DMS 273 (cell line): Measurements from ENCODE around the gene VIPR2.

ENCODE experiments used
- DNase-seq: peaks from one replicate; lab custom pipeline; 2025; ENCODE audit not compliant: unreplicated experiment; lab: John Stamatoyannopoulos, UW

VIPR2 gene

DNA sequence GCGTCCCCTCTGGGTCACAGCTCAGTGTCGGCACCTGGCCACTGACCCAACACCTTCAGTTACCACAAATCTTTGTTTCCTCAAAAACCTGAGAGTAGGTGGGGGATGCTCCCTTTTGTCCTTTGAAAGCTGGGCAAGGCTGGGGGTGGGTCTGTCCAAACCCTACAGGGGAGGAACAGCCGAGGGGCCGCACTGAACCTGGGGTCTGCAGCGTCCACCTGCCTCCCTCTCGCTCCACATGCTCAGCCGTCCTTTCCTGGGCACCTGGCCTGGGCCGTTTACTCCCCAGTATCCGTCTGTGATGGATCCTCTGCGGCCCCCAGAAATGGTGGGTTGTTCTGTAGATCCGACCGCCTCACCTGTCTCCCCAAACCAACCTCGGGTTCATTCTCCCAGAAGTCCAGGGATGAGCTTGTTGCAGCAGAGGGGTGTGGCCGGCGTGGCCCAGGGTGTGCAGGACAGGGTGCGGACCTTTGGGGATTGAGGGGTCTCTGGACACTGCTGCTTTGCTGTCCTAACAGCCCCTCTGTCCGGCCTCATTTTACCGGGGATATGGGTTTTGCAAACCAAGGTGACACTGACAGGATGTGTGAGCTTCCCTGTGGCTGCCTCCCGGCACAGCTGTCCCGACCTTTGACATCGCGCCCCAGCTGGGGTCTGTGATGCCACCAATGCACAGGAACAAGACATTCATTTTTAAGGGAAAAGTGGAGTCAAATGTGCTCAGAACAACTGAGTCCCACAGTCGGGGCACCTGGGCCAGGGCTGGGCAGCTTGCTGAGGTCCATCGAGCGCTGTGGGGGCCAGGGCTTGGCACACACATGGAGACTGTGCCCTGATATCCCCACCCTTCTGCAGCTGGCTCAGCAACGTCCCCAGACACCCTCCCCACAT, 115.9 kb downstream of the VIPR2 start:
- DNase-seq = no peak

DNA sequence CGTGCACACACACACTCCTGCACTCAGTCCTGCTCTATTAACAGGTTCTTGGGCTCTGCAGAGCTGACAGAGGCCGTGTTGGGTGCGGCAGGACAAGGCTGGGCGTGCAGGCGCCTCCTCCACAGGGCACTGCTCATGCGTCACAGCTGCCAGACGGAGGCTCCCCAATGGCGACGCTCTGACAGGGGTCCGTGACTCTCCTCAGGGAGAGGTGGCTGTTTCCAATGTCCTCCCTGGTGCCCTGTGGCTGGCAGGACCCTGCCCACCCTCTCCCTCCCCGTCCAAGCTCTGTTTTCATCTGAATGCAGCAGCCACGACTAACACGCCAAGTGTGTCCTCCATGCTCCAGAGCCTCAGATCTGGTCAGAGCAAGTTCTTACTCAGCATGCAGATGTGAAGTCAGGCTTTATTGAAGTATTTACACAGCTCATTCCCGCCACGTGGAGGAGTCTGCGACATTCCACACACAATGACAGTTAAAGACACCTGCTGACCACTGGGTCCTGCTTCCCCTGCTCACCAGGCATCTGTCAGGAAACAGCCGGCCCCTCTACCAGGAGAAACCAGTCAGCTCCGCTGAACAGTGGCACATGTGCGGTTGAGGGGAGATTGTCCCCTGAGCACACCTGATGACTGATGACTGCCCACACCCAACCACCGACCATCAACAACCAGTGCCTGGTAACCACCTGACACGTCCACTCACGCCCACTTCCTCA, 116.7 kb downstream of the VIPR2 start:
- DNase-seq = peak; percentile 84

DNA sequence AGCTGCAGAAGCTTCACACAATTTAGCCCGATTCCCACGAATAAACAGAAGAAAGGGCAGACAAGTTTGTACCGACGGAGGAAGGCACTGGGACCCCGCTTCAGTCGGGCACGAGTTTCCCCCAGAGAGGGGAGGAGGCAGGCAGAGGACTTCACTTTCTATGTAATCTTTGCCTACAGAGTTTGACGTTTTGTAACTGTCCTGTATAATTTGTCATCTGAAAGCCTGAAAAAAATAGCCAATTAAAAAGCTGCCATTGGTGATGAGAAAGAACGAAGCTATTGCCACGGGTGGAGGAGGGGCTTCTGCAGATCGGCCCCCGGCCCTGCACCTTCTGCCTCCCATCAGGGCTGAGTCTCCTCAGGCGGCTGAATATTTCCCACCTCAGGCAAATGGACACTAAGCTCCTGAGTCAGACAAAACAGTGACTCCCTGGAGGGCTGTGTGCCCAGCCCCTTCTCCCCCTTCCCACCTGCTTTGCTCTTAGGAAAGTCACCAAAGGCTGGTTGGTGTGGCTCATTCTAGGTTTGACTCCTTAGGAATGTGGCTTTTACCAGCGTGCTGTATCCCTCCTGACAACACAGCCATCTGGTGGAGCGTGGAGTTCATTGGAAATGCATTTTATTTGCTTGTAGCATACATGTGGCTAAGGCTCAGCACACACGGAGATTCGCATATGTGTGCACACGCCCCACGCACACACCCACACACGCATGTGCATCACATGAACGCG, 117.4 kb downstream of the VIPR2 start:
- DNase-seq = peak; percentile 84

DNA sequence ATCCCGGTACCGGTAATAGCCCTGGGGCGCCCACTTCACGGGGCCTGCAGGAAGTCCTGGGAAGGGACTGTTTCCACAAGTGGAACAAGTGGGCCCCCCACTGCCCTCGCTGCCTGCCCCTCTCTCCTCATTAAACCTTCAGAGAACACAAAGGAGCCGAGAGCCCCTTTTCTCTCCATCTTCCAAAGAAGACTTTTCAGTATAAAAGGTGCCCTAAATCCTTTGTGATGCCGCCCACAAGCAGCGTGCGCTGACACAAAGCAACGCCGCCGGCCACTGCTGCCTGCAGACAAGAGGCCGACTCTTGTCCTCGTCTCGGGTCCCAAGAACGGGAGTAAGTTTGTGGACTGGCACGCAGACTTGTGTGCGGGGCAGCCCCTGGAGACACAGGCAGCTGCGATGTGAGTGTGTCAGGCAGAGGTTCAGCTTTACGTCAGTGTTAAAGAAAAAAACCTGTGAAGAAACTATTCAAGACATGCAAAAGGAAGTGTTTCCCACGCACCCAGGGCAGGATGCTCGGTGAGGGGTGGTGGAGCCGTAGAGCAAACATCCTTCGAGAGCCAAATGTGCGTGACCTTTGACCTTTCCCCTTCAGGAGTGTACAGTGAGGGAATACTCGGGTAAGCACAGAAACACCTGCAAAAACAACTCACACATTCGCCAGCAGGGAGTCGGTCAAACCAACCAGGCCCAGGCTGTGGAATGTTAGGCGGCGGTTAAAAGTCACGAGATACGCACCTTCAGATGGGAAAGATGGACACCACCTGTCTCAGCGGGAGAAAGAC, 118.2 kb downstream of the VIPR2 start:
- no peak for DNase-seq

DNA sequence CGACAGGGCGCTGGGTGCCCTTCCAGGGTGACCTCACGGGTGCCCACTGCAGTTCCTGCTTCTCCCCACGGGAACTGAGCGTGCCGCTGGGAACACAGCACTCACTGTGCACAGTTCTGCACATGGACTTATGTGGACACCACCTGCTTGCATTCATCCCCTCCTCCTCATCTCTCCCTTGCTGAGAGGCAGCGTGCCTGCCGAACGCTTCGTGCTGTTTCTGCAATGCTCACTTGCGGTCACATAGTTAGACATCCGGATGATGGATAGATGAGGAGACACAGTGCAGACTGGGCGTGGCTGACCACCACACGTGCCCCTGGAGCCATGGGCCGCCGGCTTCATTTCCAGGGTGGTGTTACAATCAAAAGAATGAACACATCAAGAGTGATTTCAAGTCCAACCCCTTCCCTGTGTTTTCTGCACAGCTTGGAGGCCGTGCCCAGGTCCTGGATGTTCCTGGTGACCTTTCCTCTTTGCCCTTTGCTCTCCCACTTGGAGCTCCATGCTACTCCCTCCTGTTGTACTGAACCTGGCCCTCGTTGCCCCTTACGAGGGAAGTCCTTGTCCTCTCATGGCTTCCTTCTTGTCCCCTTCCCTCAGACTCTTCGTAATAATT, 119.4 kb downstream of the VIPR2 start:
- no peak for DNase-seq

DNA sequence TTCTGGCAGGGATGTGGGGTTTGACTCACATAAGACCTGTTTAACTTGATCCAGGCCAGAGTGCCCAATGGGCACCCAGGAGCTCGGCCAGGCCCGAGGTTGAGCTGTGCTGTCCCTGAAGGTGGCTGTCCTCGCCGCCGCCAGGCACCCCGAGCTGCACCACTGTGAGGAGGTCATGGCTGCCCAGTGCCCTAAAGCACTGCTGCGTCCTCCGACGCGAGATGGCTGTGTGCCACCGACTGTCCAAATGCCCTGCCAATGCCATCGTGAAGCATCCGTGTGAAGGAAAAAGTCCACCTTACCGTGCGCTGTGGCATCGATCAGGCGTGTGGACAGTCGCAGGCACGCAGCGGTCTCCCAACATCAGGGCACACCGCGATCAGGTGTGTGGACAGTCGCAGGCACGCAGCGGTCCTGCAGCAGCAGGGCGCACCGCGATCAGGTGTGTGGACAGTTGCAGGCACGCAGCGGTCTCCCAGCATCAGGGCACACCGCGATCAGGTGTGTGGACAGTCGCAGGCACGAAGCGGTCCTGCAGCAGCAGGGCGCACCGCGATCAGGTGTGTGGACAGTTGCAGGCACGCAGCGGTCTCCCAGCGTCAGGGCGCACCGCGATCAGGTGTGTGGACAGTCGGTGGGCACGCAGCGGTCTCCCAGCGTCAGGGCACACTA, 120.3 kb downstream of the VIPR2 start:
- no peak for DNase-seq

DNA sequence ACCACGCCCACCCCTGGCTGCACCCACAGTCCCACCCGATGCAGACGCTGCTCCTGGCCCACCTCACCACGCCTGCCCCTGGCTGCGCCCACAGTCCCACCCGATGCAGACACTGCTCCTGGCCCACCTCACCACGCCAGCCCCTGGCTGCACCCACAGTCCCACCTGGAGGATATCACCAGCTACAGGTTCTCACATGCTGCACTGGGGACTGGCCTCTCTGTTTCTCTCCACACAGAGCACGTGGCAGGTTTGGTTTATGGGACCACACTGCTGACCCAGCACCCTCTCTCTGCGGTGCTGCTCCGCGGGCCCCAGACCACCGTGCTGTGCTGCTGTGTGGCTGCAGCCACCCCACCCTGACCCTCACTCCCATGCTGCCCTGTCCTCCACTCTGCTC, 120.9 kb downstream of the VIPR2 start:
- DNase-seq = no peak

DNA sequence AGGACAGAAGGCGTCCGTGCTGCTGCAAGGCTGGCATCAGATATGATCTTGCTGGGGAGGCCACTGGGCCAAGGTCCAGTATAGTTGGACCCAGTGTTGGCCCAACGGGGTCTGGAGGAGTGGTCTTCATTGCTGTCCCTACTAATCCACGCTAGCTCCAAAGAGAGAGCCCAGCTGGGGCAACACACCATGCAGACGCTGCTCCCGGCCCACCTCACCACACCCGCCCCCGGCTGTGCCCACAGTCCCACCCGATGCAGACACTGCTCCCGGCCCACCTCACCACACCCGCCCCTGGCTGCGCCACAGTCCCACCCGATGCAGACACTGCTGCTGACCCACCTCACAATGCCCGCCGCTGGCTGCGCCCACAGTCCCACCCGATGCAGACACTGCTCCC, 121.5 kb downstream of the VIPR2 start:
- no peak for DNase-seq

DNA sequence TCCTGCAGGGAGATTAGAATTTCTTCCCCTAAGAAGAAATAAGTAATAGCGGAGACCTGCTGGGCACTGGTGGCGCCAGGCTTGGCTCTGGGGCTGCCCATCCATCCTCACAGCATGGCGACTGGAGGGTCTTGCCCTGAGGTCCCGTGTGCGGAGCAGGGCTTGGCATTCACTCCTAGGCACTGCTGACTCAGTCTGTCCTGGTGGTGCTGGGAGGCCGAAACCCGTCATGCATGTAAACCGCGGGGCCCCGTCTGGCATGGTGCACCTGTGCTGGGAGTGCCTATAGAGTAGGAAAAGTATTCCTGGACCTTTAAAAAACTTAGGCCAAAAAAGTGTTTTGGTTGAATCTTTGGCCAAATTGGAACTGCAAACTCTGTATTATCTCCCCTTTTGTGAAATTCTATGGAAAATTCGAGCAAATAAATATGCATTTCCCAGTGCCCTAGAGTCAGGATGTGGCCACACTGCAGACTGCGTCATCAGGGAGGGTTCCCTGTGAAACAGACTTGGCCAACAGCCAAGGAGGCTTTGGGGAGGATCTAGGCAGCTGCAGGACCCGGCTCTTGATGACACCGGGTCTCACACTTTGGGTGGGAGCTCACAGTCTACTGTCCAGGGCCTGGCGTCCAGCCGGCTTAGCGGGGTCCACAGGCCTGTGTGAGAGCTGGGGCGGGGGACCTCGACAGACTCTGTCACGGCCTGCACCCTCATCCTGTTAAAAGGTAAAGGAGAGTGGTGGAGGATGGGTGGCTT, 122.3 kb downstream of the VIPR2 start:
- DNase-seq = peak; percentile 60

DNA sequence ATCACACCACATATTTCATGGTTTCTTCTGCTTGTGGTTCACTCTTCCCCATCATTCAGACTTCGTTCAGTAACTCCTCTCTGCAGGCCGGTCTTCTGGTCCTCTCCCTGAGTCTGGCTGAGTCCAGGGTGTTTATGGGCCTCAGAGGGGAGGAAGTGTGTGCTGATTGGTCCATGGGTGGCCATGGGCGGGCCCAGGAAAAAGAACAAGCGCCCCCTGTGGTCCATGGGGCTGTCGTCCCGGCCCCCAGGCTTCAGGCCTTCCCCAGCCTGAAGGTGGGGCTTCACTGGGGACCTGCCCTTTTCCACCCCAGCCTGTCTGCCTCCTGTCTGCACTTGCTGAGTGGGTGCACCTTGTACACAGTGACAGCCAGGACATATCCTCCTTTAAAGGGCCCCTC, 123.7 kb downstream of the VIPR2 start:
- DNase-seq = peak; percentile 54

DNA sequence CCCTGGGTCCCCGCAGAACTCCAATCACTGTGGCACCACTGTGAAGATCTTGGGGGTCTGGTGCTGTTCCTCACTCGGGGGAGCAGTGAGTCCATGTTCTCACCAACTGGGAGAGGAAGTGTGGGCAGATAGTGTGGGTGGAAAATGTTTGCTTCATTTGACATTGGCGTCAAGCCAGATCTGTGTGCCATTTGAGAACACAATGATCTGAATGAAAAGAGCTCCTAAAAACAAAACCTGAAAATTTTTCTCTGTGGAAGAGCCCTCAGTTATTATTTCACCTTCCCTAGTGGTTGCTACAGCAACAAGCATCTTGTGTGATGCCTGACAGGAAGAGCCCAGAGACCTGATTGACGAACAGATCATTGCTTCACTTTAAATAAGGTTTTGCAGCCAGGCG, 125.6 kb downstream of the VIPR2 start:
- peak; percentile 58 for DNase-seq

DNA sequence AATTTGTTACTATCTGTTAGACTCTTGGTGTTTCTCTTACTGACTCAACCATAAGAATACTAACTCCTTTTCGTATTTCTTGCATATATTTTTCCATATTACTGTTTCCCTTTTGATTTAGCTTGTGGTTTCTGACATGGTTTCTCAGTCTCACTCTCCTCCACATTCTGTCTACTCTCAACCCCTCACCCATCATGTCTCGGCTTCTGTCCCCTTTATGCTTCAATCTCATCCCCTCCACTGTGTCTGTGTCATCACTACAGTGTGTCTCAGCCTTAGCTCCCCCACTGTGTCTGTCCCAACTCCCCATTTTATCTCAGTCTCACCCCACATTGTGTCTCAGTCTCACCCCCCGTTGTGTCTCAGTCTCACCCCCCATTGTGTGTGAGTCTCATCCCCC, 126.9 kb downstream of the VIPR2 start:
- DNase-seq = no peak

DNA sequence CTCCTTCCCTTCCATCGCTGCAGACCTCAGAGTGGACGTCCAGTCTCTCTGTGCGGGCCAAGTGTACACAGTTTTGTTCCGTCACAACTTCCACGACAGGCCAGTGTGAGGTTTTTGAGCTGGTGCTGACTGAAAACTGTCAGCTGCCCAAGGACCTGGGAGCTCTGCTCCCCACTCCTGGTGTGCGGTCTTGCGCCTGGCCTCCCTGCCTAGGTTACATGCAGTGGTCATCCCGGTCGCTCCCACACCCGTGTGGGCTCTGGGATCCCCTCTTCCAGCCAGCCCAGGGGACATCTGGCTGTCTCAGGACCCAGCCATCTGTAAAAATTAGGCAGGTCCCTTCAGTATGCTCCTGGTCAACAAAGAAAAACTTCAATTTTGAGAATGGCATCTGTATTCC, 127.5 kb downstream of the VIPR2 start:
- peak; percentile 43 for DNase-seq

DNA sequence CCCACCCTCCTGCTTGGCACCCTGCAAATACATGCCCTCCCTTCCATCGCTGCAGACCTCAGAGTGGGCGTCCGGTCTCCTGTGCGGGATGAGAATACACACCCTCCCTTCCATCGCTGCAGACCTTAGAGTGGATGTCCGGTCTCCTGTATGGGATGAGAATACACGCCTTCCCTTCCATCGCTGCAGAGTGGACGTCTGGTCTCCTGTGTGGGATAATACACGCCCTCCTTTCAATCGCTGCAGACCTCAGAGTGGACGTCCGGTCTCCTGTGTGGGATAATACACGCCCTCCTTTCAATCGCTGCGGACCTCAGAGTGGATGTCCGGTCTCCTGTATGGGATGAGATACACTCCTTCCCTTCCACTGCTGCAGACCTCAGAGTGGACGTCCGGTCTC, 128.1 kb downstream of the VIPR2 start:
- no peak for DNase-seq

DNA sequence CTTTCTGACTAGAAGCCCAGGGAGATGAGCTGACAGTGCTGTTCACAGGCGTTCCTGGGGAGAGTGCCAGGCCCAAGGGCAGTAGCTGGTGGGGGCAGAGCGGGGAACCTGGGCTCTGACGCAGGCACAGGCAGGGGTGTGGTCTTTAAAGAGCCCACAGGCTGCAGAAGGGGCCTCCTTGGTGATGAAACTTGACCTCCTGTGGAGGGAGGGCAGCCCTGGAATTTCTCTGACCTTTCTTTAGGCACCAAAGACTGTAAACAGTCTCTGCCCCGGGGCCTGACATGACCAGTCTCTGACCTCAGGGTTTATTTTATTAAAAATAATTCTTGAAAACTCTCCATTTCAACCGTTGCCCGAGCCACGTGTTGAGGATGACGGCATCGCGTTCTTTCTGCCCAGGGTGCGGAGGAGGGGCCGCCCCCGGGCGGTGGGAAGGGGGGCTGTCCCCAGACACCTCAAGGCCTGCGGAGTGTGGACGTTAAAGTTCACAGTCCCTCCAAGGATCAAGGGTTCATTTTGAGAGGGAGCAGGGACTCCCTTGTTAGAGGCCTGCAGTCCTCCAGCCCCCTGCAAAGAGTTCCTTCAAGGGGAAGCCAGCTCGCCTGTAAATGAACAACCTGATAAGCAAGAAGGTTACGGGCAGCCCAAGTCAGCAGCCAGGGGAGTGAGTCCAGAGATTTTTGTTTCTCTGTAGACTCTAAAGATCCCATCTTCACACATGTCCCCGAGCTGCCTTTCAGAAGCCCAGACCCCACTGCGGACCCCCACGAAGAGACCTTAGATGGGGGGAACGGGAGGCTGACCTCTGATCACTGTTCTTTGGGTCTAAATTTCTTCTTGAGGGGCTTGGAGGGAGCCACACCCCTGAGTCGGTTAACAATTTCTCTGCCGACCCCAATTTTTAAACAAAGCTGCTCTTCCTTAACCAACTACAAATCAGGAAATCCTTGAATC, 128.9 kb downstream of the VIPR2 start:
- peak; percentile 42 for DNase-seq

DNA sequence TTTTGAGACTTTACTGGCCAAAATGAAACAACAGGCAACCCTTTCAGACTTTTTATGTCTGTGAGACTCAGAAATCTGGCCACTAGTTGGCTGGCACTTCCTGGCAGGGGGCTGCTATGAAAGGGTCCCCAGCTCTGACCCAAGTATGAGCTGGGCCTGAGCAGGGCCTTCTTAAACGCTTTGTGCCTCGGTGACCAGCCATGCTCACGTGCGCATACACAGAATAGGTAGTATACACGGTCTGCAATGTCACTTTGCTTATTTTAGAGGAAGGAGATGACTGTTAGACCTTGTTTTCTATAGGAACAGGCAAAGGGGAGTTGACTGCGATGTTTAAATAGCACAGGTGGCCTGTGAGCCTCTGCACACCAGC, 129.6 kb downstream of the VIPR2 start:
- DNase-seq = no peak

DNA sequence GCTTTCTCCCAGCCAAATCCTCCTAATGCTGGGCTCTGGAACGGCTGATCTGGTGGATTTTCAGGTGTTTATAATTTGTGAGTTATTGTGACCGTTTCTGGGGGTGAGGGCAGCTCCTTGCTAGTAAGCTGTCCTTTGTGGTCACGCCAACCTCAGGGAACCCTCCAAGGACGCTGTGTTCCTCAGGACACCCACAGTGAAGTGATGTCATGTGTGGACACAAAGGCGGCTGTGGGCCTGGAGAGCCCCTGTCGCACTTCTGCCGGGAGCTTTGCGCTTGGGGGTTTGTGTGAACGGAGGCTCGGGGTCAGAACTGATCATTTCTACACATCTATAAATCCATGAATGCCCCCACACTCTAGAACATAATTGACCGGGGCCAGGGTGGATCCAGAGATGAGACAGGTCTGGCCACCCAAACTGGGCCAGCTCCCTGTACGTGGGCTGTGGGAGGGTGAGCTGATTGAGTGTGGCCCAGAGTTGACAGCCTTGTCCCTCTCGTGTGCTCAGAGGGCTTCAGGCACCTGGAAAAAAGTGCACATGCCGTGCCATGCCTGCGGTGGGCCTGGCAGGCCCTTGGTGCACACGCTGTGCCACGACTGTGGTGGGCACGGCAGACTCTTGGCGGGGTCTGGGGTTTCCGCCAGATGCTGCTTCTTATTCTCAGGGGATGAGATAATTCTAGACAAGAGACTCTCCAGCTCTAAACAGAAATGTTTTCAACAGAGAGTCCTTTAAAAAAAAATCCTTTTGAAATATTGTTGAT, 130.2 kb downstream of the VIPR2 start:
- no peak for DNase-seq
